HG03442 (cell line): ENCODE results near the gene MDH1.
"Not testable (repeated sequence)": the region's sequence is repeated elsewhere in the genome, so short reads cannot be mapped to it uniquely, and the experiment has no call there.

ENCODE experiments used
- ATAC-seq: cut with Tn5 transposase; IDR thresholded peaks from one replicate; pipeline ENCODE4 v1.9.1; 2021; ENCODE audit warnings: mild to moderate bottlenecking, moderate library complexity; ENCODE audit not compliant: unreplicated experiment

Gene MDH1

DNA sequence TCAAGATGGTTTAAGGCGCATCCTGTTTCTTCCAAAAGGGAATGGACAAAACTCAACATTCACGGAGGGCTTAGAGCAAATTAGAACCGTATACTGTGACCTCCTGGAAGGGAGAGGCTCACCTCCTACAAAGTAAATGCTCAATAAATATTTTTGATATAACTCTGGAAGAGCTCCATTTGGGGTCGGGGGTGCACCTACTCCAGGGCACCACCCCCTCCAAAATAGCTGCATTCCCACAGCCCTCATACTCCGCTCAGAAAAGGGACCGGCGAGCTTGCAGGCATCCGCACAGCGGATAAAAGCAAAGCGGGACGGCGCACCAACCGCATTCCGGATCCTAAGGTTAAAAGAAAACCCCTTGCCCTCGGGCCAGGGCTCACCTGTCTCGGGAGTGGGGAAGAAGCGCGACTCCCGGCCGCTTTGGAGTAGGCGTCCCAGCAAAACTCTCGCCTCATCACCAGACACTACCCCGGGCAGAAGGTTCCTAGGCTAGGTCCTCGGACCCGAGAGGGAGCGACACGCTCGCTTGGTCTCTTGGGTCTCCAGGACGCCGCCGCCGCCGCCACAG lies 864 bp upstream of the MDH1 start:
- no peak for ATAC-seq

DNA sequence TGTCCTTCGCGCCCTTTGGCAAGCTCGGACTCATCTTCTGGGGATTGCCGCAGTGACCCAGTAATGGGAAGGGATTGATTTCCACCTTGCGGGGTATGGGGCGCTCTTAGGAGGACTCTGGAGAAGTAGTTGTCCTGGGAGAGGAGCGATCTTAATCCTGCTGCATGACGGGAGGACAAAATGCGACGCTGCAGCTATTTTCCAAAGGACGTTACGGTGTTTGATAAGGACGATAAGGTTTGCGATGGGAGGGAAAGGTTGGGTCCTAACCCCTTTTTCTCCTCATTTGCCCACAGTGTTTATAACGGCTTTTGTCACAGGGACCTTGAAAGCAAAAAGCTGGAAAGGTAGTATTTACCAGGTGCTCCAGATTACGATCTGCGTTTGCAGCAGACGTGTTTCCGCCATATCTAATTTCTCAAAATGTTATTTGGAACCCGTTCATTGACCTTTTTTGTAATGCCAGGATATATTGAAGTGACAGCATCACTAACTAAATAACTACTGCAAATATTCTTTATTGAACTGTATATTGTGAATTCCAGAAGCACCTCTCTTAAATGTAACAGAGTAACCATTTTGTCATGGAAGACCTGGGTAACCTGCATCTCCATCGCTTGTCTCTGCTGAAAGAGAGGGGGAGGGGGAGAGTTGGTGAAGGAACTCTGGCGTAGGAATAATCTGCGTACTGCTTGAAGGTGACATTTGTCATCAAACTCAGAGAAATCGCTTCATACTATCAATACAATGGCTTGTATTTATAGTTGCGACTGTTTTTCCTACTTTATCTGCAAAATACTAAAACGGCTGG lies 590 bp downstream of the MDH1 start:
- peak; percentile 3 for ATAC-seq

DNA sequence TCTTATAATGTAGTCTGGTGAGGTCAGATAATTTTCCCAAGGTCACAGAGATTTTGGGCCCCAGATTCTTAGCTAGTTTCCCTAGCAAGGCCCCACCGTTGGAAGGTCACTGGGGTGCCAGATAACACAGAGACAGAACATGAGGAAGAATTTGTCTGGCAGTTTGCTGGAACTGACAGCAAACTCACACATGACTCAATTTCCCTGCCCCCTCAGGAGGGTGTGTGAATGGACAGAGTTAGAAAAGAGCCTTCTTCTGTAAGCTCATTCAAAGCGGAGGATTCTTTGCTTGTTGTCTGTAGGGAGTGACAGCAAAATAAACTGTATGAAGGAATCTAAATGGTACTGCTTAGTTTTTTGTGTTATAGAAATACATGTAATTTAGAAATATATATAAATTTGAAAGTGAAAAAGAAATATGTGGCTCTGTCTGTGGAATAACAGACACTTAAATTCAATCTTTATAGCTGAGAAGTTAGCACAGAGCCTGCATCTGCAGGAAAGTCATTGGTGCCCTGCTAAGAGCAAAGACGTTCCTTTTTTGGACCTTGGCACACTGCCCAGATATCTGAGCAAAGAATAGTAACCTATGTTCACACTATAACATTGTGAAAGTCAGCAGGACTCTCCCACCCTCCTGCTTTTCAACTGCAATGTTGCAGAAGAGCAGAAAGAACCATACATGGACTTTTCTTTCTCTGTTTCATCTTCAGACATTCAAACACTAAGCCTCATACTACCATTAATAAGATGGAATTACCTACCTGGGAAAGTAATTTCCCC lies 2.1 kb downstream of the MDH1 start:
- ATAC-seq = no peak

DNA sequence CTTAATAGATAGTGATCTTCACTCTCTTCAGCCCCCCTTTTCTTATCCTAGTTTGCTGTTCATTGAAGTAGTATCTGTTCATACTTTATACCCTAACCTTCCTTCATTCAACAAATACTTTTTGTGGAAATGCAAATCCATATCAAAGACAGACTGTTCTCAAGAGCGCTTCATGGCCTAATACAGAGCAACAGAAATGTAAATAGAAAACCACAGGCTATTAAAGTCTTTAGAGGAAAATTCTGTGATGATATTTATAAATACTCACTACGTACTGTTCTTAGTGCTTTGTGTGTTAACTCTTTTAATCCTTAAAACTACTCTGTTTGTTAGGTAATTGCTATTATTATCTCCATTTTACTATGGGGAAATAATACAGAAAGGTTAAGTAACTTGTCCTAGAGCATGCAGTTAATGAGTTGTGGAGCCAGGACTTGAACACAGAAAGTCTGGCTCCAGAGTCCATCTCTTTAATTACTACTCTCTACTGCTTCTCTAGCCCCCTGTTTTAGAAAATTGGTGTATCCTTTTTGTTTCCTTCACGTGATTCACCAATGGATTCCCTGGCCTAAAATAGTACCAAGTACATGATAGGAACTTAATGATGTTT lies 2.9 kb downstream of the MDH1 start:
- ATAC-seq = no peak

DNA sequence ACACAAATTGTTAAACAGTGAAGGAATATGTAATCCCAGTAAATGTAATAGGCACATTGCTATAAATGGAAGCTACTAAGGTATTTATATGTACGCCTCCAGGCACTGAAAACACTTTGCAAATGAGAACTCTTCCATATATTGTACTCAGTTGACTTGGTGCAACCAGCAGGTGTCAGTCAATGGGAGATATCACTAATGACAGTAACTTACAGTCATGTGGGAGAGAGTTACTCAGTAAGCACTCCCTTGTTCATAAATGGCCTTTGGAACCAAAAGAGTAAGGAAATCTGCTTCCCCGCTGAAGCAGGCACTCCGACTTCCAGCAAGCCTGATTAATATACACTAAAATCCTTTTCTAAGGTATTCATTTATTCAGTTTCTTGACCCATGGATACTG lies 5.9 kb downstream of the MDH1 start:
- no peak for ATAC-seq

DNA sequence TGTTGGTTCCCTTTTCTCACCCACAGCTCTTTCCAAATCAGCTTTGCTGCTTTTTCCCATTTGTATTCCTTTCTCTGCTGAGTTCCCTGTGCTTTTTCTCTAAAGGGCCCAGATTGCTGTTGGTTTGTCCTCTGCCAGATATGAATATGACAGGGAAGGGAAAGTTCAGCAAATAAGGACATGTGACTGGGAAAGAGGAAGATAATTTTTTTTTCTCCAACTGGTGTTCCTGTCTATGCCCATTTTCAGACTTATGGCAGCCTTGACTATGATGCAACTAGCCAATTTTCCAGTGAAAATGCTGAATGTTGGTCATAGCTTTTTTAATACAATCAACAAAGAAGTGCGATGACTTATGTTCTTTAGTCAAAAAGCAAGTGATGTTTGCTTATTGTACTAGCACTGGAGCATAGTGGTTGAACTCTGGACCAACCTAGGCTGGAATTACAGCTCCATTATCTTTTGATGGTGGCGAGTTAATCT lies 7.7 kb downstream of the MDH1 start:
- no peak for ATAC-seq

DNA sequence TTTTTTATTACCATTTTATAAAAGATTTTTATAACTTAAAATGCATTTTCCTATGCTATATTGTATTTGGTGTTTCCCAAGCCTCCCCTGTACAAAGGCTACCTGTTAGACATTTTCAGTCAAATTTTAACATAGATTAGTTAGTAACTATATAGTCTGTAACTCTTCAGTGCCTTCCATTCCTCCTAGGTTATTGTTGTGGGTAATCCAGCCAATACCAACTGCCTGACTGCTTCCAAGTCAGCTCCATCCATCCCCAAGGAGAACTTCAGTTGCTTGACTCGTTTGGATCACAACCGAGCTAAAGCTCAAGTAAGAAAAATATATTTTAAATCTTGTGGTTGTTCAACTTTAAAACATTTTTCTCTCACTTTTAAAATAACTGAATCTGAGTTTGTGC lies 10.2 kb downstream of the MDH1 start:
- no peak for ATAC-seq

DNA sequence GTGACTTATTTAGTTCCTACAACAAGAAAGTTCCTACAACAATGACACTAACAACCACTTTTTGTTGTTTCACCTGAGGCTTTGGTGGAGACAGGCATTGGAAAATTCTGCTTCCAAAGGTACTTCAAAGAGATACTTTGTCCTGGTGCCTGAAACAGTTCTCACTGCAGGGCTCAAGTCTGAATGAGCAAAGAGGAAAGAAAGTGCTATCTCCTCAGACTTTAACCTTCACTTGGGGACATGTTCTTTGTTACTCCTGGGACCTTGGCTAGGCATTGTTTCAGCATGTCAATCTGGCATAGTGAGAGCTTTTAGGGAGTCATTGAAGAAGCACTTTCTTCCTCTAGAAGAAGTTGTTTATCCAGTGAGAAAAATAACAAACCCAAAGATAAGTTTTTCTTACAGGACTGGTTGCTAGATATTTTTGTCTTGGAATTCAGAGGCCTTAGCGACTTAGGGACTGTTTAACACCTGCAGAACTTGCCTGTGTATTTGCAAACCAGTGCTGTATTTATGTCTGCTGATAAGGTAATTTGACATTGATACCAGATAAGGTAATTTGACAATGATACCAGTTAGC lies 12.2 kb downstream of the MDH1 start:
- no peak for ATAC-seq

DNA sequence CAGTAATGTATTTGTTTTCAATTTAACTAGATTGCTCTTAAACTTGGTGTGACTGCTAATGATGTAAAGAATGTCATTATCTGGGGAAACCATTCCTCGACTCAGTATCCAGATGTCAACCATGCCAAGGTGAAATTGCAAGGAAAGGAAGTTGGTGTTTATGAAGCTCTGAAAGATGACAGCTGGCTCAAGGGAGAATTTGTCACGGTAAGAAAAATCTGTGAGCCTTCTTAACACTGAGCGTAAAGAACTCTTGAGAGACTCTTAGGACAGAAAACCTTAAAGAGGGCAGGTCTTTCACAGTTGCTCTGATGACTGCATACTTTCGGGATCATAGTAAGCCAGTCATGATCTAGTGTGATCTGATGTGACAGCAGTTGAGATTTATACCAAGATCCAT lies 15.9 kb downstream of the MDH1 start:
- ATAC-seq = no peak

DNA sequence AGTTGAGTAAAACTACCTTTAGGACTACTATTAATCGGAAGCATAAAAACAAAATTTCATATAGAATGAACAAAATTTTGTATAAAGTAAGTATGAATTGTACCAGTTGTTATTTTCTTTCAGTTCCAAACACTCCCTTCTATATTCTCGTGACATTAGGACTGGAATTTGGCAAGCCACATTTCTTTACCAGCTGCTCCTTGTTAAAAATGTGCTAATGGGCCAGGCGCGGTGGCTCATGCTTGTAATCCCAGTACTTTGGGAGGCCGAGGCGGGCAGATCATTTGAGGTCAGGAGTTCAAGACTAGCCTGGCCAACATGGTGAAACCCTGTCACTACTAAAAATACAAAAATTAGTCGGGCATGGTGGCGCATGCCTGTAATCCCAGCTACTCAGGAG lies 20.1 kb downstream of the MDH1 start:
- not testable (repeated sequence) for ATAC-seq

DNA sequence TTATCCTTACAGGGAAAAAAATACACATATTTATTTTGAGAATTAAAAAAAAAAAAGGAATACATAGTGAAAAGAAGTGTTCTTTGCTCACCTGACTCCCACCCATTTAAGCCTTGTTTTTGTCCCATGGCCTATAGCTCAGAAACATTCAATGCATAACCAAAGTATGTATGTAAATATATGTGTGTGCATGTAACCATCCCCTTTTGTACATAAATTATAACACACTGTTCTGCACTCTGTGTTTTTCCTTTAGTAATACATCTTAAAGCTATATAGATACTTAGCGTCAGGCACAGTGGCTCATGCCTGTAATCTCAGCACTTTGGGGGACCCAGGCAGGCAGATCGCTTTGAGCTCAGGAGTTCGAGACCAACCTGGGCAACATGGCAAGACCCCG lies 21.8 kb downstream of the MDH1 start:
- ATAC-seq = no peak

DNA sequence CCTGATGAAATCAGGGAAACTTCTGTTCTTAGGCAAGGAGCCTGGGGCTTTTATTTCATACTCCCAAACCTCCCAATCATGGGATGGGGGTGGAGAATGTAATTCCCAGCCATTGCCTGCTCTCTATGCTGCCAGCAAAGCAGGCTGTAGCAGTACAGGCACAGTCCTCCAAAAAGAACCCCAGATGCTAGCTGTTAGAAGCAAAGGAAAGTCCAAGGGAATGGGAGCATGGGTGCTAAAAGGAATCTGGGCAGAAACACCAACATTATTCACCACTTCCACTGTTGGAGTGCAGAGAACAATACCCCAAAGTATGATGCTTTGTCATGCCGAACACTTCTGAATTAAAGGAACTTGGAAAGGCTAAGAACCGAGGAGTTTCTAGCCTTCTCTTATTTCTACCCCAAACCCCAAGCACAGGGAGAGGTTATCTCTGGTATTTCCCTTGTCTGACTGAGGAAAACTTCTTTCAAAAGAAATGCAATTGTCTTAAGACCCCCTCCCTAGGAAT lies 24.7 kb downstream of the MDH1 start:
- no peak for ATAC-seq

DNA sequence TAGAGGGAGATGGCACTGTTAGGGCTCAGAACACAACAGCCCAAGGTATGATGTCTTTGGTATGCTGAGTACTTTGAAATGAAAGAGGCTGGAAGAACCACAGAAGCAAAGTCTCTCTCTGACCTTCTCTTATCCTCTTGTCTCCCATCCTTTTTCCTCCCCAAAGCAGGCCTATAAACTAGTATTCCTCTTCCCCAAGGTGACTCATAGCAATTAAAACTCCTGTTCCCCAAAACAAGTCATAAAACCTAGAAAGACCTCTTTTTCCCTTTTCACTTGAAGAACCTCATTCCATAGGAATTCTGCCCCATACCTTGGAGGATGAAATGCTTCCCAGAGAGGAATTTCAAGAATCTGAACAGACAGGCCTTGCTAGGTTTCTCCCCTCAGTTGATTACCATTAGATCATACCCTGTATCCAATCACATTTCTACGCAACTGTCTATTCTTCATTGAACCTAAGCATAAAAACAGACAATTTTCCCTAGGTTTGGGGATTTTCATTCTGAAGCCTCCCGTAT lies 25.7 kb downstream of the MDH1 start:
- ATAC-seq = no peak

DNA sequence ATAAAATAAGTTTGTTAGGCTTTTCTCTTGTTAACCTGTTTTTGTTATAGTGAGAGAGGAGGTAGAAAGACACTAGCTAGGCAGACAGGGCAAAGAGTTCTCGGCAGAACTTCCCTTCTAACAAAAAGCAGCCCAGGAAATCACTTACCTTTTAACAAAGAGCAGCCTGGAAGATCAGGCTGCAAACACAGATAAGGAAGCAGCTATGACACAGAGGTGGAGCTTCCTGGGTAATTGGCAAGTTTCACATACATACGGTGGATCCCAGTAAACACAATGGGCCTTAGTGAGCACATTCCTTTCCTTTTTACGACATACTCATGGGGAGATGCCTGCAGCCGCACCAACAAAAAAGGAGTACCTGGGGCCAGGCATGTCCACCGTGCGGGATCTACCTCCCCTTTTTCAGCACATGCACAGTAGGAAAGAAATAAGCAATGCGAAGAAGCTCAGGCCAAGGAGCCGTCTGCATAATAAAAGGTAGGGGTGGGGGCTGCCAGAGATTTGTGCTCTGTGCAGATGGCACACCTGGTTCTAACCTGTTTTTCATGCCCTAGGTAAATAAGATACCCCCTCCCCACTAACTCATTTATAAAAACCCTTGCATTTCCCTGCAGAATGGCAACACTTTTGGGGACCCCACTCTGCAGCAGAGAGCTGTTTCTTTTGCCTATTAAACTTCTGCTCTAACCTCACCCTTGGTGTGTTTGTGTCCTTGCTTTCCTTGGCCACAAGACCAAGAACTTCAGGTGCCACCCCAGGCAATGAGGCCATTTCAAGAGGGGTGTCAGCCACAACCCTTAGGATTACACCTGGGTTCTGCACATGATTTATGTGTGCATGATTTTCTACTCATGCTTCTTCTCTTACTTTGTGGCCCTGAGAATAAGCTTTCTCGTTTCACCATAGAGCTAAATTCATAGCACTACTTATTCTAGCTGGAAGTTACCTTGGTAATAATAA lies 26.5 kb downstream of the MDH1 start:
- ATAC-seq = no peak

DNA sequence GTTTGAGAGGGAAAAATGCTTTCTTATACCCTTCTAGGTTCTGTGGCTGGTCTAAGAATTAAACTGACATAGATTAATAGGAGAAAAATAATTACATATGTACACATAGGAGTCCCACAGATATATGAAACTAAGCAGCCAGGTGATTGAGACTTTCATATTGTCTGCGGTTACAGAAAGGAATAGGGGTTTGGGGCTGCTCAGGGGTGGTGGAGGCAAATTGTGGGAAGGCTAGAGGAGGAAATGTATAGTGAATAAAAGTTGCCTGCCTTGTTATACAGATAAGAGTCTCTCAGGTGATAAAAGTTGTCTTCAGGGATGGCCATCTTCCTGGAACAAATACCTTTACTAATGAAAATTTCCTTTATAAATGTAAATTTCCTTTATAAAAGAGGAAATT lies 28.6 kb downstream of the MDH1 start:
- no peak for ATAC-seq

DNA sequence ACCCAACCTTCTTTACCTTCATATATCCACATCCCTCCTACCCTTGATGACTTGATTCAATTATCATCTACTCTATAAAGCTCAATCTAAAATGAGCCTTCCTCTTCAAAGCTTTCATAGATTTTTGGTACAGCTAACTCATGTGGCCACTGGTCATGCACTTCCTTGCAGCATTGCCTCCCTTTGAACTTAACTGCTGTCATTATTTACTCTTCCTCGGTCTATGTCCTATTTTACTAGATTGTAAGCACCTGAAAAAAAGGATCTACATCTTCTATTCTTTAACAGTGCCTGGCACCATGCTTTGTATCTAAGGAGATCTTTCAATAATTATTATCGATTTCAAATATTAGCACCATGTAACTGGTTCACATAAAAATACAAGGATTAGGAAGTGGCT lies 30.6 kb downstream of the MDH1 start:
- no peak for ATAC-seq

DNA sequence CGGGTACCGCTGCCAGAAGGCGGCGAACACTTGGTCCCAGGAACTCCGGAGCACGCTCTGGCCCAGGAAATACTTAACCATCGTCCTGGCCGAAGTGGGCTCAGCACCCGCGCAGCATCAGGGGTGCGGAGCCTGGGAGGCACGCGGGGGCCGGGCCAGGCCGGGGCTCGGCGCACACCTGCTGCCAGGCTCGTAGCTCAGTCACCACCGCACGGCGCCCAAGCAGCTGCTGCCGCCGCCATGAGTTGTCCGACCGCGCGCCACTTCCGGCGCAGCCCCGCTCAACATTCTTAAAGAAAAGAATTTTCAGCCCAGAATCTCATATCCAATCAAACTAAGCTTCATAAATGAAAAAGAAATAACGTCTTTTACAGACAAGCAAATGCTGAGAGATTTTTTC lies 34.0 kb downstream of the MDH1 start:
- ATAC-seq = no peak

DNA sequence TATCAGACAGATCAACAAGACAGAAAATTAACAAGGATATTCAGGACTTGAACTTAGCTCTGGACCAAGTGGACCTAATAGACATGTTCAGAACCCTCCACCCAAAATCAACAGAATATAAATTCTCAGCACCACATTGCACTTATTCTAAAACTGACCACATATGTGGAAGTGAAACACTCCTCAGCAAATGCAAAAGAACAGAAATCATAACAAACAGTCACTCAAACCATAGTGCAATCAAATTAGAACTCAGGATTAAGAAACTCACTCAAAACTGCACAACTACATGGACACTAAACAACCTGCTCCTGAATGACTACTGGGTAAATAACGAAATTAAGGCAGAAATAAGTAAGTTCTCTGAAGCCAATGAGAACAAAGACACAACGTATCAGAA lies 35.0 kb downstream of the MDH1 start:
- ATAC-seq = not testable (repeated sequence)

DNA sequence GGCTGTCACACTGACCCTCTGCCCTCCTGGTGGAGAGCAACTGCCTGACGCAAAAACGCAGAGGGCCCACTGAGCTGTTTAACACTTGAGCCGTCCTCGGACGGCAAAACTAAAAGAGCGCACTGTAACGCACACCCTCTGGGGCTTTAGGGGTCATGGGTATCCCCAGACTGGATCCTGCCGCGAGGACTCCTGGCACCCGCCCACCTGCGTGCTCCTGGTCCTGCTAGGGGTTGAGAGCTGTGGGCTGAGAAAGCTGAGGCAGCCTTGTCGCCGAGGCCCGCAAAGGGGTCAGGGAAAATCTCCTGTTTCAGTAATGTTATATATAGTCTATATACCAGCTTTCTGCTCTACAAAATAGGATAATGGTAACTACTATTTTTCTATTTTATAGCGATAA lies 39.1 kb downstream of the MDH1 start:
- no peak for ATAC-seq
